HCT116 (cell line): ENCODE results near the gene NCAN.

ENCODE experiments used
- CEBPB ChIP-seq: IDR thresholded peaks from 2 replicates; pipeline ENCODE4 v1.6.1; 2012; ENCODE audit warnings: low read depth
- EZH2 ChIP-seq: fragments of 200-600 bp; sonication (generic); IDR thresholded peaks from 2 replicates; pipeline ENCODE4 v1.6.1; 2017; ENCODE audit warnings: antibody characterized with exemption, mixed run types
- EZH2phosphoT487 ChIP-seq: fragments of 200-600 bp; IDR thresholded peaks from 2 replicates; pipeline ENCODE4 v1.6.1; 2018; ENCODE audit warnings: antibody characterized with exemption, borderline replicate concordance
- FOSL1 ChIP-seq: IDR thresholded peaks from 2 replicates; pipeline ENCODE4 v1.6.1; 2012; ENCODE audit warnings: low read depth
- POLR2AphosphoS5 ChIP-seq: IDR thresholded peaks from 2 replicates; pipeline ENCODE4 v1.6.1; 2011; ENCODE audit warnings: mild to moderate bottlenecking, low read depth, low read length, moderate library complexity
- RAD21 ChIP-seq: IDR thresholded peaks from 2 replicates; pipeline ENCODE4 v1.6.1; 2012; ENCODE audit warnings: low read depth, mild to moderate bottlenecking
- SIN3A ChIP-seq: IDR thresholded peaks from 2 replicates; pipeline ENCODE4 v1.6.1; 2012; ENCODE audit warnings: low read depth
- SP1 ChIP-seq: IDR thresholded peaks from 2 replicates; pipeline ENCODE4 v1.6.1; 2012; ENCODE audit warnings: low read depth
- YY1 ChIP-seq: IDR thresholded peaks from 2 replicates; pipeline ENCODE4 v1.6.1; 2011; ENCODE audit warnings: low read length, low read depth, moderate library complexity, mild to moderate bottlenecking; ENCODE audit not compliant: insufficient replicate concordance; ENCODE audit errors: extremely low read depth
- ZFX ChIP-seq: fragments of 450-650 bp; IDR thresholded peaks from 2 replicates; pipeline ENCODE4 v1.6.1; 2017
- ZNF274 ChIP-seq: fragments of 200-500 bp; sonication (Bioruptor generic); IDR thresholded peaks from 2 replicates; pipeline ENCODE4 v1.6.1; 2014; ENCODE audit warnings: mild to moderate bottlenecking, low read depth, low read length, inconsistent platforms
- TF ChIP-seq, protein P1 (sequence below), 3 experiments: fragments of 200-600 bp in 1 of 3; sonication (generic) in 1 of 3; IDR thresholded peaks in 2 of 3; conservative IDR thresholded peaks in 1 of 3; 2 replicates each; pipeline ENCODE4 v1.5.1; 2012 to 2017; ENCODE audit warnings: low read depth in 2 of 3, low read length in 2 of 3, antibody characterized with exemption in 1 of 3, borderline replicate concordance in 1 of 3, control low read depth in 1 of 3, mild to moderate bottlenecking in 1 of 3, mixed read lengths in 1 of 3, mixed run types in 1 of 3, moderate library complexity in 1 of 3; ENCODE audit not compliant: insufficient read depth in 1 of 3
- TF ChIP-seq, protein P2 (sequence below): IDR thresholded peaks from 2 replicates; pipeline ENCODE4 v1.6.1; 2011; ENCODE audit warnings: mild to moderate bottlenecking, low read length, moderate library complexity; ENCODE audit not compliant: insufficient replicate concordance; ENCODE audit errors: extremely low read depth
- TF ChIP-seq, protein P3 (sequence below): IDR thresholded peaks from 2 replicates; pipeline ENCODE4 v1.6.1; 2012; ENCODE audit warnings: low read depth

DNA sequence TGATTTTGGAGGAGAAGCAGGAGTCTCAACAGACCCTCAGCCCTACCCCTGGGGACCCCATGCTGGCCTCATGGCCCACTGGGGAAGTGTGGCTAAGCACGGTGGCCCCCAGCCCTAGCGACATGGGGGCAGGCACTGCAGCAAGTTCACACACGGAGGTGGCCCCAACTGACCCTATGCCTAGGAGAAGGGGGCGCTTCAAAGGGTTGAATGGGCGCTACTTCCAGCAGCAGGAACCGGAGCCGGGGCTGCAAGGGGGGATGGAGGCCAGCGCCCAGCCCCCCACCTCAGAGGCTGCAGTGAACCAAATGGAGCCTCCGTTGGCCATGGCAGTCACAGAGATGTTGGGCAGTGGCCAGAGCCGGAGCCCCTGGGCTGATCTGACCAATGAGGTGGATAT lies 14.9 kb downstream of the NCAN start:
- TF ChIP-seq, protein P1, sequence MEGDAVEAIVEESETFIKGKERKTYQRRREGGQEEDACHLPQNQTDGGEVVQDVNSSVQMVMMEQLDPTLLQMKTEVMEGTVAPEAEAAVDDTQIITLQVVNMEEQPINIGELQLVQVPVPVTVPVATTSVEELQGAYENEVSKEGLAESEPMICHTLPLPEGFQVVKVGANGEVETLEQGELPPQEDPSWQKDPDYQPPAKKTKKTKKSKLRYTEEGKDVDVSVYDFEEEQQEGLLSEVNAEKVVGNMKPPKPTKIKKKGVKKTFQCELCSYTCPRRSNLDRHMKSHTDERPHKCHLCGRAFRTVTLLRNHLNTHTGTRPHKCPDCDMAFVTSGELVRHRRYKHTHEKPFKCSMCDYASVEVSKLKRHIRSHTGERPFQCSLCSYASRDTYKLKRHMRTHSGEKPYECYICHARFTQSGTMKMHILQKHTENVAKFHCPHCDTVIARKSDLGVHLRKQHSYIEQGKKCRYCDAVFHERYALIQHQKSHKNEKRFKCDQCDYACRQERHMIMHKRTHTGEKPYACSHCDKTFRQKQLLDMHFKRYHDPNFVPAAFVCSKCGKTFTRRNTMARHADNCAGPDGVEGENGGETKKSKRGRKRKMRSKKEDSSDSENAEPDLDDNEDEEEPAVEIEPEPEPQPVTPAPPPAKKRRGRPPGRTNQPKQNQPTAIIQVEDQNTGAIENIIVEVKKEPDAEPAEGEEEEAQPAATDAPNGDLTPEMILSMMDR (IDR thresholded peaks at IDR 0.05 in 2 of 3, conservative IDR thresholded peaks at IDR 0.05 in 1 of 3; ENCODE audit: borderline replicate concordance in 1 of 3, insufficient read depth in 1 of 3, low read depth in 2 of 3, low read length in 2 of 3) = no peak
- TF ChIP-seq YY1 (no peak), ZFX (no peak), RAD21 (no peak), EZH2 (no peak), SP1 (no peak), EZH2phosphoT487 (no peak), ZNF274 (no peak), SIN3A (no peak), FOSL1 (no peak), CEBPB (no peak), POLR2AphosphoS5 (no peak)
- TF ChIP-seq, protein P2, sequence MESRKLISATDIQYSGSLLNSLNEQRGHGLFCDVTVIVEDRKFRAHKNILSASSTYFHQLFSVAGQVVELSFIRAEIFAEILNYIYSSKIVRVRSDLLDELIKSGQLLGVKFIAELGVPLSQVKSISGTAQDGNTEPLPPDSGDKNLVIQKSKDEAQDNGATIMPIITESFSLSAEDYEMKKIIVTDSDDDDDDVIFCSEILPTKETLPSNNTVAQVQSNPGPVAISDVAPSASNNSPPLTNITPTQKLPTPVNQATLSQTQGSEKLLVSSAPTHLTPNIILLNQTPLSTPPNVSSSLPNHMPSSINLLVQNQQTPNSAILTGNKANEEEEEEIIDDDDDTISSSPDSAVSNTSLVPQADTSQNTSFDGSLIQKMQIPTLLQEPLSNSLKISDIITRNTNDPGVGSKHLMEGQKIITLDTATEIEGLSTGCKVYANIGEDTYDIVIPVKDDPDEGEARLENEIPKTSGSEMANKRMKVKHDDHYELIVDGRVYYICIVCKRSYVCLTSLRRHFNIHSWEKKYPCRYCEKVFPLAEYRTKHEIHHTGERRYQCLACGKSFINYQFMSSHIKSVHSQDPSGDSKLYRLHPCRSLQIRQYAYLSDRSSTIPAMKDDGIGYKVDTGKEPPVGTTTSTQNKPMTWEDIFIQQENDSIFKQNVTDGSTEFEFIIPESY = no peak
- TF ChIP-seq, protein P3, sequence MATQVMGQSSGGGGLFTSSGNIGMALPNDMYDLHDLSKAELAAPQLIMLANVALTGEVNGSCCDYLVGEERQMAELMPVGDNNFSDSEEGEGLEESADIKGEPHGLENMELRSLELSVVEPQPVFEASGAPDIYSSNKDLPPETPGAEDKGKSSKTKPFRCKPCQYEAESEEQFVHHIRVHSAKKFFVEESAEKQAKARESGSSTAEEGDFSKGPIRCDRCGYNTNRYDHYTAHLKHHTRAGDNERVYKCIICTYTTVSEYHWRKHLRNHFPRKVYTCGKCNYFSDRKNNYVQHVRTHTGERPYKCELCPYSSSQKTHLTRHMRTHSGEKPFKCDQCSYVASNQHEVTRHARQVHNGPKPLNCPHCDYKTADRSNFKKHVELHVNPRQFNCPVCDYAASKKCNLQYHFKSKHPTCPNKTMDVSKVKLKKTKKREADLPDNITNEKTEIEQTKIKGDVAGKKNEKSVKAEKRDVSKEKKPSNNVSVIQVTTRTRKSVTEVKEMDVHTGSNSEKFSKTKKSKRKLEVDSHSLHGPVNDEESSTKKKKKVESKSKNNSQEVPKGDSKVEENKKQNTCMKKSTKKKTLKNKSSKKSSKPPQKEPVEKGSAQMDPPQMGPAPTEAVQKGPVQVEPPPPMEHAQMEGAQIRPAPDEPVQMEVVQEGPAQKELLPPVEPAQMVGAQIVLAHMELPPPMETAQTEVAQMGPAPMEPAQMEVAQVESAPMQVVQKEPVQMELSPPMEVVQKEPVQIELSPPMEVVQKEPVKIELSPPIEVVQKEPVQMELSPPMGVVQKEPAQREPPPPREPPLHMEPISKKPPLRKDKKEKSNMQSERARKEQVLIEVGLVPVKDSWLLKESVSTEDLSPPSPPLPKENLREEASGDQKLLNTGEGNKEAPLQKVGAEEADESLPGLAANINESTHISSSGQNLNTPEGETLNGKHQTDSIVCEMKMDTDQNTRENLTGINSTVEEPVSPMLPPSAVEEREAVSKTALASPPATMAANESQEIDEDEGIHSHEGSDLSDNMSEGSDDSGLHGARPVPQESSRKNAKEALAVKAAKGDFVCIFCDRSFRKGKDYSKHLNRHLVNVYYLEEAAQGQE = no peak
